Psoas muscle (tissue), 8 donors: Measurements from ENCODE around the gene HOXD13. TPM values are rescaled to one million over a fixed set of nuclear protein-coding genes. Genes with fewer than 3 reads are reported as not detected.

Source experiments
- ATAC-seq, 4 donors: fragments of 200-7000 bp; cut with Tn5 transposase; one replicate each; pipeline ENCODE4 v1.9.1; 2020; ENCODE audit warnings: moderate library complexity in 3 of 4, mild to moderate bottlenecking in 2 of 4
- DNase-seq, 2 donors: peaks; one replicate each; pipeline ENCODE4 v3.0.0-alpha.2; 2020
- H3K27ac ChIP-seq: fragments of 200-600 bp; one replicate; pipeline ENCODE4 v1.8.0; 2022
- H3K27me3 ChIP-seq, 3 donors: fragments of 200-600 bp in 1 of 3; one replicate each; pipeline versions ENCODE4 v1.6.1 to v1.8.0; 2013 to 2022; ENCODE audit warnings: low read length in 2 of 3, mild to moderate bottlenecking in 2 of 3, moderate library complexity in 1 of 3; ENCODE audit not compliant: insufficient read depth in 3 of 3
- H3K36me3 ChIP-seq, 2 donors: fragments of 200-600 bp in 1 of 2; one replicate each; pipeline versions ENCODE4 v1.6.1 to v1.8.0; 2013 to 2022; ENCODE audit warnings: low read depth in 1 of 2, mild to moderate bottlenecking in 1 of 2, moderate library complexity in 1 of 2; ENCODE audit not compliant: insufficient read depth in 1 of 2
- H3K4me1 ChIP-seq: fragments of 200-600 bp; one replicate; pipeline ENCODE4 v1.8.0; 2022
- H3K4me3 ChIP-seq: fragments of 200-600 bp; one replicate; pipeline ENCODE4 v1.8.0; 2022; ENCODE audit warnings: mild to moderate bottlenecking
- H3K9me3 ChIP-seq: fragments of 200-600 bp; one replicate; pipeline ENCODE4 v1.8.0; 2022
- WGBS, 3 donors: extraction: QIAGEN DNeasy Blood & Tissue Kit; methylation state at CpG; one replicate each; pipeline versions ENCODE4 v1.1.6 to v1.1.7; 2013; 5-methylcytosine and 5-hydroxymethylcytosine counted together
- intact Hi-C, 2 donors: fragments of 100-400 bp; cut with DNase I; formaldehyde crosslinking; loops; one replicate each; pipeline versions ENCODE4 v1.11.0 to v1.14.2; 2022
- polyA plus RNA-seq, 3 donors: library from polyadenylated mRNA; stranded (reverse); fragments of 200-250 nt; gene quantifications; one replicate each; pipeline ENCODE4 v1.2.3, GENCODE V29; 2013
- total RNA-seq, 4 donors: library from RNA; stranded (reverse); fragmentation: NEBNext Ultra II Directional in 2 of 4; extraction: Animal tissue kit (Norgen Biotek cat#: 25700) in 2 of 4; gene quantifications; one replicate each; pipeline versions ENCODE4 v1.2.1 to v1.2.4, GENCODE V29; 2021 to 2023
- TF ChIP-seq, protein P1 (sequence below): fragments of 200-600 bp; IDR thresholded peaks from one replicate; pipeline ENCODE4 v1.8.0; 2022; ENCODE audit warnings: antibody characterized with exemption
- donor health status: healthy with polysubstance abuse.
- donor health status: DM: no; HTN: no; CAD: no; lungs with moderate emphysema.
- donor health status: Bipolar disorder and iron deficiency.
- donor health status: healthy.
- donor health status: DM: yes; HTN: yes; CAD: no.
- donor health status: DM: no; HTN: no; CAD: no.
- donor health status: DM: no; HTN: no; CAD: no.
- donor health status: DM: yes; HTN: yes; CAD: no.

The HOXD13 gene
- total and polyA plus RNA-seq, 7 donors = 0.01 TPM; not detected in 6

- Histone ChIP-seq H3K4me1 (peaks cover 36% of the 10 kb centered on the region), H3K36me3 (no peaks in the 10 kb centered on the region), H3K4me3 (peak overlapping the region; percentile 84), H3K27ac (peak overlapping the region; percentile 93), H3K27me3 (peaks cover 0 to 4% (median 2%) of the 10 kb centered on the region in 3 donors), H3K9me3 (no peaks in the 10 kb centered on the region)
- TF ChIP-seq, protein P1, sequence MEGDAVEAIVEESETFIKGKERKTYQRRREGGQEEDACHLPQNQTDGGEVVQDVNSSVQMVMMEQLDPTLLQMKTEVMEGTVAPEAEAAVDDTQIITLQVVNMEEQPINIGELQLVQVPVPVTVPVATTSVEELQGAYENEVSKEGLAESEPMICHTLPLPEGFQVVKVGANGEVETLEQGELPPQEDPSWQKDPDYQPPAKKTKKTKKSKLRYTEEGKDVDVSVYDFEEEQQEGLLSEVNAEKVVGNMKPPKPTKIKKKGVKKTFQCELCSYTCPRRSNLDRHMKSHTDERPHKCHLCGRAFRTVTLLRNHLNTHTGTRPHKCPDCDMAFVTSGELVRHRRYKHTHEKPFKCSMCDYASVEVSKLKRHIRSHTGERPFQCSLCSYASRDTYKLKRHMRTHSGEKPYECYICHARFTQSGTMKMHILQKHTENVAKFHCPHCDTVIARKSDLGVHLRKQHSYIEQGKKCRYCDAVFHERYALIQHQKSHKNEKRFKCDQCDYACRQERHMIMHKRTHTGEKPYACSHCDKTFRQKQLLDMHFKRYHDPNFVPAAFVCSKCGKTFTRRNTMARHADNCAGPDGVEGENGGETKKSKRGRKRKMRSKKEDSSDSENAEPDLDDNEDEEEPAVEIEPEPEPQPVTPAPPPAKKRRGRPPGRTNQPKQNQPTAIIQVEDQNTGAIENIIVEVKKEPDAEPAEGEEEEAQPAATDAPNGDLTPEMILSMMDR = no peak
- intact Hi-C loops = loop anchor here (2.0 to 5.0 kb wide), 7 partner anchors 329 to 1019 kb away; no protein-coding TSS in a partner anchor
- DNase-seq (no peak), ATAC-seq (no peak)
- WGBS, 3 donors = 37 to 44% (median 39%) methylated on average over 49 of the region's 49 CpGs
Measured at GRCh38 chr2:176128172-176128981, 35.9 kb downstream of the HOXD13 start.

DNA sequence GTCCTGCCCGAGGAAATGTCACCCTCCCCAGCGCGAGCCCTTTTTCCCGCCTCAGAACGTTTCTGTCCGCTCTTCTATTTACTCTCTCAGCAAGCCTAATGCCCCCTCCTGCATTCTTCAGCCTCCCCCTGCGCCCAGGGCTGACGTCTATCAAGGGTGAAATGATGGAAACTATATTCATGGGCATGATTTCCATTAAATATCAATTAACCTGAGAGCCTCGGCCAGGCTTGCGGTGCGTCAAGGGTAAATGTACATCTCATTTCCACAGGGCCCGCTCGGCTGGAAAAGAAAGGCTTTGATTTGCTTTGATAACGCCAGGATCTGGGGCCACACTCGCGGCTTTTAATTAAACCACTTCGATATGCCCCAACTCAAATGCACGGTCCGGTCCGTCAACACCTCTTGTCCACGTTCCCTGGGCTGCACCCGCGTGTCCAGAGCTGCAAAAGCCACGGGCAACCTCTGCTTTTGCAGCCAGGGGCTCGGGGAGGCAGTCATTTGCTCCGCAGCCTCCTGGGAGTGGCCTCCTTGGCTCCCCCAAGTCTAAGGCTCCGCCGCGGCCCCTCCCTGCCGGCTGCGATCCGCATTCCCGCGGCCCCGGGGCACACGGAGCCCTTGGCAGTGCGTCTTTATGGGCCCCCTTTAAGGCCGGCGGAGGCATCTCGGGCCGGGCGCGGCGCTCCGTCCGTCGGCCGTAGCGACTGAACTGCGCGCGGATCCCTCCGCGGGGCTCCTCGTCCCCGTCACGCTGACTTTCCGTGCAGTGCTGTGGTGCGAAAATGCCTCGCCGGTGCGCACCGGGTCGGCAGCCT lies 36.7 kb downstream of the HOXD13 start, which contains the start of gene HOXD8:
Gene HOXD8, plus strand, starts transcription at position 724 of the 815 bp plus-strand sequence. CDS start 662 bp downstream, outside the sequence.
- H3K27me3 ChIP-seq = peaks cover 0 to 4% (median 0%) of the 10 kb centered on the region in 3 donors
- intact Hi-C loops = loop anchor here (2.0 to 5.0 kb wide), 7 partner anchors 328 to 1018 kb away; no protein-coding TSS in a partner anchor
- peak; percentile 66 to 81 (median 80) for ATAC-seq

GRCh38 chr2:176129813-176130146 lies 37.3 kb downstream of the HOXD13 start:
- TF ChIP-seq, protein P1 = no peak
- DNase-seq = peak; percentile 56 to 78
- Histone ChIP-seq H3K36me3 (no peaks in the 10 kb centered on the region), H3K27me3 (peaks cover 0 to 4% (median 0%) of the 10 kb centered on the region in 3 donors), H3K4me1 (peaks cover 41% of the 10 kb centered on the region), H3K4me3 (peak overlapping the region; percentile 84), H3K27ac (peak overlapping the region; percentile 93), H3K9me3 (no peaks in the 10 kb centered on the region)
- ATAC-seq = peak; percentile 44 to 52 (median 48)
- 0 to 1% (median 0%) methylated on average over 17 to 43 of the region's 43 CpGs for WGBS, 3 donors
- intact Hi-C loops = loop anchor here (2.0 to 5.0 kb wide), 7 partner anchors 328 to 1018 kb away; no protein-coding TSS in a partner anchor

More for the DNA sequence above, 36.7 kb downstream of the HOXD13 start, which contains the start of gene HOXD8:
- H3K4me3 ChIP-seq = peak within 1 kb of the TSS; percentile 84
- no peaks in the 10 kb centered on the region for H3K36me3 ChIP-seq
- H3K27ac ChIP-seq = peak within 1 kb of the TSS; percentile 93
- 1 to 2% (median 2%) methylated on average over 49 to 64 of the region's 64 CpGs for WGBS, 3 donors
- no peaks in the 10 kb centered on the region for H3K9me3 ChIP-seq
- TF ChIP-seq, protein P1 = no peak
- peak; percentile 83 to 93 for DNase-seq
- peaks cover 40% of the 10 kb centered on the region for H3K4me1 ChIP-seq

GRCh38 chr2:176130147-176130956 lies 37.8 kb downstream of the HOXD13 start:
- intact Hi-C loops = no loop called here
- 0 to 1% (median 1%) methylated on average over 37 to 100 of the region's 100 CpGs for WGBS, 3 donors
- TF ChIP-seq, protein P1 = peak; percentile 6
- peak overlapping the region; percentile 93 for H3K27ac ChIP-seq
- ATAC-seq = peak; percentile 50 to 68 (median 57)
- peaks cover 0 to 4% (median 0%) of the 10 kb centered on the region in 3 donors for H3K27me3 ChIP-seq
- peak; percentile 55 to 77 for DNase-seq
- no peaks in the 10 kb centered on the region for H3K36me3 ChIP-seq
- peak overlapping the region; percentile 84 for H3K4me3 ChIP-seq
- H3K4me1 ChIP-seq = peaks cover 46% of the 10 kb centered on the region
- H3K9me3 ChIP-seq = no peaks in the 10 kb centered on the region
